GM21526 (cell line): ENCODE measurements around the gene APBA2.
"Not testable (repeated sequence)": the region's sequence is repeated elsewhere in the genome, so short reads cannot be mapped to it uniquely, and the experiment has no call there.

Experiments used
- ATAC-seq: cut with Tn5 transposase; IDR thresholded peaks from one replicate; pipeline ENCODE4 v1.9.1; 2021; ENCODE audit warnings: moderate library complexity; ENCODE audit not compliant: unreplicated experiment, low FRiP score

Gene APBA2

GRCh38 chr15:29029651-29030195 is 143.9 kb downstream of the APBA2 start:
- no peak for ATAC-seq

- no peak for ATAC-seq
These were observed 145.9 kb downstream of the APBA2 start for GRCh38 chr15:29031502-29032228.

GRCh38 chr15:29032229-29032625 is 146.5 kb downstream of the APBA2 start:
- ATAC-seq, result no peak

GRCh38 chr15:29032751-29033150 is 147.0 kb downstream of the APBA2 start:
- no peak for ATAC-seq

GRCh38 chr15:29034151-29034550 is 148.4 kb downstream of the APBA2 start:
- no peak for ATAC-seq

GRCh38 chr15:29034593-29035335 is 149.0 kb downstream of the APBA2 start:
- ATAC-seq, result no peak

- ATAC-seq, result no peak
These were observed 149.8 kb downstream of the APBA2 start for GRCh38 chr15:29035336-29036285.

GRCh38 chr15:29037997-29038705 is 152.4 kb downstream of the APBA2 start:
- no peak for ATAC-seq

- ATAC-seq, result no peak
These were observed 153.9 kb downstream of the APBA2 start for GRCh38 chr15:29039466-29040369.

- ATAC-seq, result no peak
These were observed 154.6 kb downstream of the APBA2 start for GRCh38 chr15:29040370-29040751.

- ATAC-seq, result no peak
These were observed 158.1 kb downstream of the APBA2 start for GRCh38 chr15:29043736-29044502.

GRCh38 chr15:29044503-29044901 is 158.7 kb downstream of the APBA2 start:
- ATAC-seq, result no peak

GRCh38 chr15:29045161-29045560 is 159.4 kb downstream of the APBA2 start:
- not testable (repeated sequence) for ATAC-seq

- ATAC-seq, result no peak
These were observed 159.9 kb downstream of the APBA2 start for GRCh38 chr15:29045717-29046116.

GRCh38 chr15:29046281-29046810 is 160.6 kb downstream of the APBA2 start:
- ATAC-seq, result no peak

- ATAC-seq, result no peak
These were observed 161.2 kb downstream of the APBA2 start for GRCh38 chr15:29046977-29047376.

GRCh38 chr15:29048011-29048410 is 162.2 kb downstream of the APBA2 start:
- no peak for ATAC-seq

- ATAC-seq, result no peak
These were observed 165.1 kb downstream of the APBA2 start for GRCh38 chr15:29050870-29051269.
